Stomach (tissue), 4 donors: Measurements from ENCODE around the gene FBXO22.

Experiments used
- POLR2A ChIP-seq, 4 donors: fragments of 450-650 bp; IDR thresholded peaks; one replicate each; pipeline ENCODE4 v1.6.1; 2016; ENCODE audit warnings: antibody characterized with exemption in 4 of 4, control low read depth in 2 of 4, mild to moderate bottlenecking in 1 of 4, moderate library complexity in 1 of 4
- POLR2AphosphoS5 ChIP-seq, 3 donors: sonication (generic); formaldehyde crosslinking; IDR thresholded peaks; one replicate each; pipeline ENCODE4 v1.6.1; 2016; ENCODE audit warnings: antibody characterized with exemption in 3 of 3
- TF ChIP-seq, protein P1 (sequence below), 7 experiments: fragments of 450-650 bp in 4 of 7; fragments of 200-600 bp in 3 of 7; sonication (generic) in 3 of 7; IDR thresholded peaks; one replicate each; pipeline ENCODE4 v1.5.1; 2016 to 2019; ENCODE audit warnings: antibody characterized with exemption in 7 of 7, control low read depth in 2 of 7, mild to moderate bottlenecking in 1 of 7

DNA sequence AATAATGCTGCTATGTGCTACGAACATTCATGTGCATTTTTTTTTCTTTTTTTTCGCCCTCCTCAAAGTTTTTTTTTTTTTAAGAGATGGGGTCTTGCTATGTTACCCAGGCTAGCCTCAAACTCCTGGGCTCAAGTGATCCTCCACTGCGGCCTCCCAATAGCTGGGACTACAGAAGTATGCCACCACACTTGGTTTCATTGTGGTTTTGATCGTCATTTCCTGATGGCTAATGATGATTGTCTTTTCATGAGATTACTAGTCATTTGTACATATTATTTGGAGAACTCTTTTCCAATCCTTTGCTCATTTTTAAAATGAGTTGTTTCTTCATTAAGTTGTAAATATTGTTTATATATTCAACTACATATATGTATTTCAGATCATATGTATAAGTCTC is 48.8 kb downstream of the FBXO22 start:
- TF ChIP-seq POLR2A (IDR thresholded peaks at IDR 0.05) (no peak), POLR2AphosphoS5 (IDR thresholded peaks at IDR 0.05) (no peak)
- TF ChIP-seq, protein P1, sequence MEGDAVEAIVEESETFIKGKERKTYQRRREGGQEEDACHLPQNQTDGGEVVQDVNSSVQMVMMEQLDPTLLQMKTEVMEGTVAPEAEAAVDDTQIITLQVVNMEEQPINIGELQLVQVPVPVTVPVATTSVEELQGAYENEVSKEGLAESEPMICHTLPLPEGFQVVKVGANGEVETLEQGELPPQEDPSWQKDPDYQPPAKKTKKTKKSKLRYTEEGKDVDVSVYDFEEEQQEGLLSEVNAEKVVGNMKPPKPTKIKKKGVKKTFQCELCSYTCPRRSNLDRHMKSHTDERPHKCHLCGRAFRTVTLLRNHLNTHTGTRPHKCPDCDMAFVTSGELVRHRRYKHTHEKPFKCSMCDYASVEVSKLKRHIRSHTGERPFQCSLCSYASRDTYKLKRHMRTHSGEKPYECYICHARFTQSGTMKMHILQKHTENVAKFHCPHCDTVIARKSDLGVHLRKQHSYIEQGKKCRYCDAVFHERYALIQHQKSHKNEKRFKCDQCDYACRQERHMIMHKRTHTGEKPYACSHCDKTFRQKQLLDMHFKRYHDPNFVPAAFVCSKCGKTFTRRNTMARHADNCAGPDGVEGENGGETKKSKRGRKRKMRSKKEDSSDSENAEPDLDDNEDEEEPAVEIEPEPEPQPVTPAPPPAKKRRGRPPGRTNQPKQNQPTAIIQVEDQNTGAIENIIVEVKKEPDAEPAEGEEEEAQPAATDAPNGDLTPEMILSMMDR (IDR thresholded peaks at IDR 0.05), result no peak
